GM12878 (cell line): ENCODE data around the gene FRS3. TPM values are rescaled to one million over a fixed set of nuclear protein-coding genes. Genes with fewer than 3 reads are reported as not detected.

Experiments used
- ATAC-seq: fragments of 200-7000 bp; cut with Tn5 transposase; 3 replicates; pipeline ENCODE4 v1.9.1; 2020; ENCODE audit warnings: mild to moderate bottlenecking, moderate library complexity
- BruUV-seq: library from RNA; stranded (reverse); fragments of 400-500 nt; replicated peaks from 2 replicates; lab custom pipeline; 2021; lab: Mats Ljungman, UMichigan
- CTCF ChIA-PET: fragments of 300-600 bp; sonication (Branson Sonifier 250); formaldehyde crosslinking; extraction: SDS; loops from one replicate; lab custom pipeline; 2021; ENCODE audit warnings: inconsistent platforms; lab: Yijun Ruan, JAX
- POLR2A ChIA-PET: fragments of 350-600 bp; formaldehyde crosslinking; extraction: SDS; loops from one replicate; lab custom pipeline; 2021; ENCODE audit warnings: inconsistent platforms; lab: Charles Lee
- RAD21 ChIA-PET: fragments of 300-600 bp; sonication (Branson Sonifier 250); formaldehyde crosslinking; loops from one replicate; lab custom pipeline; 2023; ENCODE audit warnings: antibody characterized with exemption; ENCODE audit not compliant: unreplicated experiment; lab: Charles Lee
- SMC1A ChIA-PET: fragments of 300-600 bp; sonication (Branson Sonifier 250); formaldehyde crosslinking; loops from one replicate; lab custom pipeline; 2023; ENCODE audit not compliant: unreplicated experiment, uncharacterized antibody; lab: Charles Lee
- DNase-seq: peaks from one replicate; pipeline ENCODE4 v3.0.0-alpha.2; 2011; ENCODE audit warnings: low read depth, low spot score
- FAIRE-seq: peaks from 3 replicates; lab custom pipeline; 2011; peaks lifted over from hg19 to GRCh38; lab: Jason Lieb, UNC
- H2AFZ ChIP-seq: 2 replicates; pipeline ENCODE4 v1.6.0; 2011; ENCODE audit warnings: low read depth, low read length, control low read depth; ENCODE audit not compliant: control insufficient read depth
- H3K27ac ChIP-seq: 2 replicates; pipeline ENCODE4 v1.5.1; 2011; ENCODE audit warnings: control low read depth; ENCODE audit not compliant: control insufficient read depth, insufficient read depth
- H3K27me3 ChIP-seq, 2 experiments: replicated peaks in 1 of 2; 2 replicates each; pipeline versions ENCODE4 v1.6.0 to v1.6.1; 2011; ENCODE audit warnings: low read length in 1 of 2; ENCODE audit not compliant: control insufficient read depth in 2 of 2, insufficient read depth in 2 of 2
- H3K36me3 ChIP-seq, 2 experiments: 2 replicates each; pipeline ENCODE4 v1.5.1; 2011; ENCODE audit warnings: low read length in 1 of 2; ENCODE audit not compliant: control insufficient read depth in 2 of 2, insufficient read depth in 2 of 2
- H3K4me1 ChIP-seq: 2 replicates; pipeline ENCODE4 v1.6.1; 2011; ENCODE audit warnings: mild to moderate bottlenecking, low read length, moderate library complexity, mixed read lengths; ENCODE audit not compliant: control insufficient read depth, insufficient read depth
- H3K4me2 ChIP-seq: 2 replicates; pipeline ENCODE4 v1.6.0; 2011; ENCODE audit warnings: control low read depth; ENCODE audit not compliant: control insufficient read depth, insufficient read depth
- H3K4me3 ChIP-seq: fragments of 200-600 bp; sonication (generic); 2 replicates; pipeline ENCODE4 v1.5.1; 2016
- H3K79me2 ChIP-seq: 2 replicates; pipeline ENCODE4 v1.6.0; 2011; ENCODE audit warnings: low read length; ENCODE audit not compliant: control insufficient read depth, insufficient read depth
- H3K9ac ChIP-seq: 2 replicates; pipeline ENCODE4 v1.8.0; 2011; ENCODE audit warnings: low read length, control low read depth, mixed read lengths; ENCODE audit not compliant: control insufficient read depth, insufficient read depth
- H3K9me3 ChIP-seq: replicated peaks from 3 replicates; pipeline ENCODE4 v1.5.1; 2011; ENCODE audit warnings: mild to moderate bottlenecking, low read length; ENCODE audit not compliant: control insufficient read depth, insufficient read depth
- H4K20me1 ChIP-seq: 2 replicates; pipeline ENCODE4 v1.6.0; 2011; ENCODE audit not compliant: control insufficient read depth, insufficient read depth
- ASH2L ChIP-seq: fragments of 300-600, 200-600 bp; sonication (generic); IDR thresholded peaks from 2 replicates; pipeline ENCODE4 v1.6.1; 2017; ENCODE audit warnings: low read depth, mild to moderate bottlenecking, borderline replicate concordance
- CBX5 ChIP-seq: sonication (generic); IDR thresholded peaks from 2 replicates; pipeline ENCODE4 v1.6.1; 2016; ENCODE audit warnings: low read depth, moderate library complexity, mild to moderate bottlenecking, inconsistent platforms
- CTCF ChIP-seq, 3 experiments: IDR thresholded peaks in 2 of 3; conservative IDR thresholded peaks in 1 of 3; 2 replicates each; pipeline ENCODE4 v1.5.1; 2011; ENCODE audit warnings: low read depth in 3 of 3, low read length in 3 of 3, mild to moderate bottlenecking in 3 of 3, control low read depth in 2 of 3, moderate library complexity in 2 of 3, inconsistent platforms in 1 of 3, mixed read lengths in 1 of 3; ENCODE audit not compliant: control insufficient read depth in 2 of 3, insufficient read depth in 1 of 3; ENCODE audit errors: extremely low read depth in 1 of 3
- DPF2 ChIP-seq: fragments of 450-650 bp; IDR thresholded peaks from 2 replicates; pipeline ENCODE4 v1.6.1; 2017; ENCODE audit warnings: mild to moderate bottlenecking
- EZH2 ChIP-seq: IDR thresholded peaks from 2 replicates; pipeline ENCODE4 v1.6.1; 2012; ENCODE audit warnings: low read depth, mild to moderate bottlenecking, control low read depth, inconsistent platforms, low read length, borderline replicate concordance; ENCODE audit not compliant: control insufficient read depth
- GATAD2B ChIP-seq: fragments of 450-650 bp; conservative IDR thresholded peaks from 2 replicates; pipeline ENCODE4 v1.6.1; 2017; ENCODE audit warnings: low read depth, mild to moderate bottlenecking, moderate library complexity
- LARP7 ChIP-seq: fragments of 450-650 bp; IDR thresholded peaks from 2 replicates; pipeline ENCODE4 v1.6.1; 2017; ENCODE audit warnings: mild to moderate bottlenecking
- MEF2A ChIP-seq: IDR thresholded peaks from 2 replicates; pipeline ENCODE4 v1.6.1; 2011; ENCODE audit warnings: low read depth, mild to moderate bottlenecking, low read length, moderate library complexity; ENCODE audit not compliant: insufficient read depth
- NR2F1 ChIP-seq: fragments of 450-650 bp; conservative IDR thresholded peaks from 2 replicates; pipeline ENCODE4 v1.6.1; 2017; ENCODE audit warnings: mild to moderate bottlenecking
- PAX5 ChIP-seq: IDR thresholded peaks from 2 replicates; pipeline ENCODE4 v1.6.1; 2011; ENCODE audit warnings: low read depth, low read length, borderline replicate concordance
- RAD51 ChIP-seq: fragments of 450-650 bp; IDR thresholded peaks from 2 replicates; pipeline ENCODE4 v1.6.1; 2016; ENCODE audit warnings: moderate library complexity, mild to moderate bottlenecking, inconsistent platforms
- RELB ChIP-seq: fragments of 450-650 bp; IDR thresholded peaks from 2 replicates; pipeline ENCODE4 v1.6.1; 2017; ENCODE audit warnings: low read depth, mild to moderate bottlenecking, moderate library complexity
- RFX5 ChIP-seq: IDR thresholded peaks from 2 replicates; pipeline ENCODE4 v1.6.1; 2011; ENCODE audit warnings: low read depth, low read length, improper control_type of control experiment
- SPI1 ChIP-seq: IDR thresholded peaks from 2 replicates; pipeline ENCODE4 v1.6.1; 2011; ENCODE audit warnings: low read depth, mild to moderate bottlenecking, low read length, moderate library complexity, borderline replicate concordance; ENCODE audit not compliant: insufficient read depth
- STAT3 ChIP-seq: IDR thresholded peaks from 2 replicates; pipeline ENCODE4 v1.6.1; 2011; ENCODE audit warnings: low read depth, low read length, improper control_type of control experiment
- SUZ12 ChIP-seq: fragments of 200-600 bp; sonication (generic); IDR thresholded peaks from one replicate; pipeline ENCODE4 v1.6.1; 2018; ENCODE audit warnings: antibody characterized with exemption, mild to moderate bottlenecking; ENCODE audit not compliant: unreplicated experiment
- TAF1 ChIP-seq: IDR thresholded peaks from 2 replicates; pipeline ENCODE4 v1.6.1; 2011; ENCODE audit warnings: mild to moderate bottlenecking, low read depth, low read length, borderline replicate concordance
- YY1 ChIP-seq: IDR thresholded peaks from 2 replicates; pipeline ENCODE4 v1.6.1; 2011; ENCODE audit warnings: low read depth, mild to moderate bottlenecking, low read length
- ZNF24 ChIP-seq: fragments of 450-650 bp; IDR thresholded peaks from 2 replicates; pipeline ENCODE4 v1.6.1; 2017; ENCODE audit warnings: antibody characterized with exemption, mild to moderate bottlenecking
- WGBS: methylation state at CpG from one replicate; pipeline ENCODE4 v1.1.6; 2016; ENCODE audit warnings: low lambda C conversion rate; ENCODE audit not compliant: insufficient replicate concordance, insufficient coverage; ENCODE audit errors: missing lambda C conversion rate; 5-methylcytosine and 5-hydroxymethylcytosine counted together
- in situ Hi-C: fragments of 300-500 bp; cut with MboI; formaldehyde crosslinking; loops from 9 replicates; pipeline ENCODE4 v1.14.3; 2018; ENCODE audit warnings: mixed read lengths
- intact Hi-C: fragments of 100-400 bp; cut with micrococcal nuclease; formaldehyde crosslinking; loops from one replicate; pipeline ENCODE4 v1.14.2; 2022; ENCODE audit not compliant: unreplicated experiment
- polyA plus RNA-seq, 11 experiments: library from polyadenylated mRNA; depleted of rRNA in 4 of 11; unstranded in 6 of 11; stranded (reverse) in 5 of 11; fragments of >200 nt; fragmentation: Nextera tagmentation in 4 of 11; fragmentation: Illumina TruSeq in 1 of 11; extraction: Ambion mirVana in 4 of 11; extraction: Trizol in 1 of 11; gene quantifications; 1 replicate in 1 of 11; 2 replicates in 10 of 11; pipeline versions ENCODE4 v1.2.1 to v1.2.3, GENCODE V29; 2011 to 2016; ENCODE audit warnings: inconsistent platforms in 2 of 11, missing spikeins in 2 of 11, low read depth in 1 of 11
- total RNA-seq, 4 experiments: library from RNA; depleted of rRNA in 3 of 4; stranded (reverse); fragments of >200 nt in 3 of 4; fragmentation: Illumina TruSeq in 1 of 4; extraction: Trizol in 1 of 4; gene quantifications; 2 replicates each; pipeline versions ENCODE4 v1.2.1 to v1.2.3, GENCODE V29; 2013 to 2021

The FRS3 gene
- total and polyA plus RNA-seq, 10 of the 15 experiments (the other 5 are each of a cell fraction or from before 2014, with no cell fraction given), result 0.05 to 3.4 (median 1.5) TPM

DNA sequence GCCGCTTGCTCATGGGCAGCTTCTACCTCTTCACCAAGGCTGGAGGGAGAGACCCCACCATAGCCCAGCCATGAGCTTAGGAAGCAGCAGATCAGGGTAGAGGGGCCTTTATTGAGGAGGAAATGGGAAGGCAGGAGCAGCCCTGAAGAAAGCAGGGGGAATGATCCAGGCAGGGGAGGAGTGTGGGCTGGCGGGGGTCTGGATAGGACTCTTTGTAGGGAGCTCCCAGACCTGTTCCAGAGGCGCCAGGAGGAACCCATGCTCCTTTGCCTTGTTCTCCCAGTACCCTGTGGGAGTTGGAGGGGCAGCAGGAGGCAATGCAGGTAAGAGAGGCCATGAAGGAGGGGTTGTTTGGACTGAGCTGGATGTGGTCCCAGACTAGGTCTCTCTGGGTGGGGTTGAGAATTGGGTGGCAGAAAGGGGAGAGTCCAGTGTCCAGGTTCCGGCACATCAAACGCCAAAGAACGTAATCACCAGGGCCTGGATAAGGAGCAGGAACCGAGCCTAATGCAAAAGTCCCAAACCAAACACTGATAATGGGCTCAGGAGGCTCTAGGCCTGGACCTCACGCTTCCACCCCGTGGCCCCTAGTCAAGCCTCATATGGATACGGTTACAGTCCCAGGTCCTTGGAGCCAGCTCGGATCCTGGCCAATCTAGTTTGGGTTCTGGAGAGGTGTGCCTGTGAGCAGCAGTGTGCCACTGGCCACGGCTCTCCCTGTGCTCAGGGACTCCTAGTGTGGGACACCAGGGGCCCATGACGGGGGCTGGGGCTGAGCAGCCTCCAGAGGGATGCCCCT lies 20.4 kb downstream of the FRS3 start:
- Histone ChIP-seq H3K9me3 (no peaks in the 10 kb centered on the region), H3K79me2 (no peaks in the 10 kb centered on the region), H3K36me3 (no peaks in the 10 kb centered on the region), H3K4me2 (no peak overlapping the region), H3K27me3 (peaks cover 0 to 4% of the 10 kb centered on the region in 2 experiments; a peak in 2 of 4 replicates), H2AFZ (no peak overlapping the region), H3K4me3 (no peak overlapping the region), H4K20me1 (no peaks in the 10 kb centered on the region), H3K9ac (no peak overlapping the region)
- no peak for DNase-seq
- CTCF ChIA-PET, result interaction anchor here (0.9 kb wide), 1 partner anchor 16 kb away, joined by 3 read pairs; no protein-coding TSS in a partner anchor
- WGBS, result 34% methylated on average over 13 of the region's 13 CpGs
- no TSS peak for BruUV-seq
- POLR2A ChIA-PET, result no interaction called here
- in situ Hi-C loops, result no loop called here
- ATAC-seq, result no peak
- FAIRE-seq, result no peak
- RAD21 ChIA-PET, result no interaction called here
- SMC1A ChIA-PET, result no interaction called here
- no peak for TF ChIP-seq MEF2A
- TF ChIP-seq RFX5, result no peak
- TF ChIP-seq GATAD2B, result no peak
- no peak for TF ChIP-seq ZNF24
- no peak for TF ChIP-seq STAT3
- no peak for TF ChIP-seq LARP7
- TF ChIP-seq EZH2, result no peak
- no peak for TF ChIP-seq YY1
- TF ChIP-seq CTCF (IDR thresholded peaks at IDR 0.05 in 2 of 3, conservative IDR thresholded peaks at IDR 0.05 in 1 of 3; ENCODE audit: control insufficient read depth in 2 of 3, extremely low read depth in 1 of 3, insufficient read depth in 1 of 3, low read depth in 3 of 3, low read length in 3 of 3), result no peak
- TF ChIP-seq RAD51, result no peak
- TF ChIP-seq SPI1, result no peak
- TF ChIP-seq RELB, result no peak
- no peak for TF ChIP-seq CBX5
- TF ChIP-seq ASH2L, result no peak
- TF ChIP-seq TAF1, result no peak
- TF ChIP-seq SUZ12, result no peak
- no peak for TF ChIP-seq PAX5
- no peak for TF ChIP-seq DPF2
- TF ChIP-seq NR2F1, result no peak
- TF ChIP-seq, all 136 proteins: peak for 0
- intact Hi-C loops, result no loop called here
- H3K4me1 ChIP-seq, result no peaks in the 10 kb centered on the region
- H3K27ac ChIP-seq, result no peak overlapping the region
